ENCODE data around the gene PNPLA1.

Gene PNPLA1

DNA sequence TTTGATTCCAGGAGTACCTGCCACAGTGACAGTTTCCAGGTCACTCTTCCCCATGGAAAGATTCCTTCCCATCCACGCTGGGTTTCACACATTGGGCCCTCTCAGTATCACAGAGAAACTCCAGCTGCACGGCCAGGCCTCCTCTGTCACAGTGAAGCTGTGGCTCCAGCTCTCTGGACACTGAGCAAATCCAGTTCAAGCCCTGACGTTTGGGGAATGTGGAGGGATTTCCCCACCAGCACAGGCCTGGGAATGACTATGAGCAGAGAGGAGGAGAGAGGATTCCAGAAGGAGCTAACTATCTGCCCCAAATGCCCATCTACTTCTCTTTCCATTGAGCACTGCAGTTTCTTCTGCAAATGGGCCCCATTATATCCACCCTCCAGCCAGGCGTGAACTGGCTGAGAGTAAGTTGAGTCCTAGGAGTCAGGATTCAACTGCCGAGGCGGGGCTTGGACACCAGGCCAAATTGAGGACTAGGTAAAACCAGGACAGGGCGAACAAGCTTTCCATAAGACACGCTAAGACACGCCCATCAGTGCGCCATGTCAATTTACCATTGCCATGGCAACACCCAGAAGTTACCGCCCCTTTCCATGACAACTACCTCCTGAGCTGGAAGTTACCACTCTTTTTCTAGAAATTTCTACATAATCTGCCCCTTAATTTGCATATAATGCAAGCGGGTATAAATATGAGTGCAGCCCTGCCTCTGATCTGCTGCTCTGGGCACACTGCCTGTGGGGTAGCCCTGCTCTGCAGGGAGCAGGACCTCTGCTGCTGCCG, 76.0 kb downstream of the PNPLA1 start:
- DNase-seq (ENCODE audit: low read depth) = no peak
- TF ChIP-seq CTCF (conservative IDR thresholded peaks at IDR 0.05; ENCODE audit: low read depth, low read length) = no peak
- H3K4me3 ChIP-seq (ENCODE audit: low read depth, low read length) = no peak overlapping the region

GRCh38 chr6:36346486-36347273, 76.8 kb downstream of the PNPLA1 start:
- DNase-seq (ENCODE audit: low read depth) = no peak
- no peak for TF ChIP-seq CTCF (conservative IDR thresholded peaks at IDR 0.05; ENCODE audit: low read depth, low read length)
- no peak overlapping the region for H3K4me3 ChIP-seq (ENCODE audit: low read depth, low read length)

- no peak overlapping the region for H3K4me3 ChIP-seq (ENCODE audit: low read depth, low read length)
- DNase-seq (ENCODE audit: low read depth) = peak; percentile 70
- no peak for TF ChIP-seq CTCF (conservative IDR thresholded peaks at IDR 0.05; ENCODE audit: low read depth, low read length)
Observed at GRCh38 chr6:36347621-36348020, 77.8 kb downstream of the PNPLA1 start.

- no peak overlapping the region for H3K4me3 ChIP-seq (ENCODE audit: low read depth, low read length)
- DNase-seq (ENCODE audit: low read depth) = no peak
- TF ChIP-seq CTCF (conservative IDR thresholded peaks at IDR 0.05; ENCODE audit: low read depth, low read length) = no peak
Observed at GRCh38 chr6:36349240-36349639, 79.4 kb downstream of the PNPLA1 start.

GRCh38 chr6:36350082-36350481, 80.2 kb downstream of the PNPLA1 start:
- TF ChIP-seq CTCF (conservative IDR thresholded peaks at IDR 0.05; ENCODE audit: low read depth, low read length) = no peak
- no peak for DNase-seq (ENCODE audit: low read depth)
- no peak overlapping the region for H3K4me3 ChIP-seq (ENCODE audit: low read depth, low read length)

- peak; percentile 94 for DNase-seq (ENCODE audit: low read depth)
- no peak for TF ChIP-seq CTCF (conservative IDR thresholded peaks at IDR 0.05; ENCODE audit: low read depth, low read length)
- no peak overlapping the region for H3K4me3 ChIP-seq (ENCODE audit: low read depth, low read length)
Observed at GRCh38 chr6:36350681-36351571, 81.1 kb downstream of the PNPLA1 start.
